GM21717 (cell line): Measurements from ENCODE around the gene ECE1.

Experiments
- ATAC-seq: cut with Tn5 transposase; IDR thresholded peaks from one replicate; pipeline ENCODE4 v1.9.1; 2021; ENCODE audit warnings: mild to moderate bottlenecking, moderate library complexity; ENCODE audit not compliant: unreplicated experiment

Gene ECE1

DNA sequence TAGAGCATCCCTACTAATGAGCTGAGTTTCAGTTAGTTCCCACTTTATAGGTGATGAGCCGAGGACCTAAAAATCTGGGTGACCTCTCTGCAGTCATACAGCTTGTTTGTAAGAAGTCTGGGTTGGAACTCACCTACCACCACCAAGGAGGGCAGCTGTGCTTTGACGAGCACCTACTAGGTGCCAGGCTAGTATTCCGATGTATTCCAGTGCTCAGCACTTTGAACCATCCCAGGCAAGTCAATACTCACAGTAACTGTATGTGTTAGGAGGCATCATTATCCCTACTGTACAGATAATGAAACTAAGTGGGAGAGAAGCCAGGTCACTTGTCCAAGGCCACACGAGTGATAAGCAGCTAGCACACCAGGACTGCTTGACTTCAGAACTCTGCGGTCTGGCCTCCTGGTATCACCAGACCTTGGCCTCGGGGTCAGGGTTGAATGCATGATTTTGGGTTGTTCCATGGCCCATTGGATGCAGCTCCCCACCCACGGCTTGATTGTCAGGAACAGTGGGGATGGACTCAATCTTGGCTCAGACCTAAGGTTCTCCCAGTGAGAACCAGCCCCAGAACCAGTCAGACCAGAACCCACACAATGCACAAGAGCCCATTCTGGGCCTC is 20.7 kb downstream of the ECE1 start:
- no peak for ATAC-seq

DNA sequence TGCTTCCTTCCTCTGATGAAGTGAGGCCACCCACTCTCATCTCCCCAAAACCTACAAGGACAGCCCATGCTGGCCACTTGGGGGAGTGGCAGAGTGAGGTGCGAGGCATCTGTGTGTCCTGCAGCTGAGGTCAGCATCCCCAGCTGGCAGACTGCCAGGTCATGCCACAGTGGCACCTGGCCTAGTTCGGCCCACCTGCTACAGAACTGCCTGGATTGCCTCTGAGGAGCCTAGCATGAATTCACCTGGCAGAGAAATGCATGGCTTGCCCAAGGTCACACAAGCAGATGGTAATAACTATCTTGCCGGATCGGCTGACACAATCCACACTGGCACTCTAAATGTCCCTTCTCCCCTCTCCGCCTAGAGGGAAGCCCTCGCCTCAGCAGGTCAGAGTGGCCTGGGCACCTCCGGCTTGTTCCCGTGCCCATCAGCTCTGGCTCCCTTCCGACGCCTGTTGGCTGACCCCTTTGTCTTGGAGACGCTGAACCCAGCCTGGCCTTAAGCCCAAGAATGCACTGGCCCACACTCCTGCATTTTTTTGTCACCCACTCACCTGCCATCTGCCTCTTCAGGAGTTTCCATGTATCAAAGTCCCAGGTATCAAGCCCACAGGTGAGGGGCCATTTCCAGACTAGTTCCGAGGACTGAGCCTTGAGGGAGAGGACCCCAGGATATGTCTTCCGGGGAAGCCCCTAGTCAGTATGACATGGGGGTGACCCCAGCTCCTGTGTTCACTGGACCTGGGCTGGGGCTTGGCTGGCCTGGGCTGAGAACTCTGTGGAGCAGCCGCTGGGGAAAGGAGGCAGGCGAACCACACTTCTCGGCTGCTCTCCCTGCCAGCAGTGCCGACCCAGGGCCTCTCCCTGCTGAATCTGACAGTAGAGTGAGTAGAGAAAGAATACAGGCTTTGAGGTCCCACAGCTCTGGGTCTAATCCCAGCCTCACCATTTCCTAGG is 21.7 kb downstream of the ECE1 start:
- ATAC-seq, result no peak

DNA sequence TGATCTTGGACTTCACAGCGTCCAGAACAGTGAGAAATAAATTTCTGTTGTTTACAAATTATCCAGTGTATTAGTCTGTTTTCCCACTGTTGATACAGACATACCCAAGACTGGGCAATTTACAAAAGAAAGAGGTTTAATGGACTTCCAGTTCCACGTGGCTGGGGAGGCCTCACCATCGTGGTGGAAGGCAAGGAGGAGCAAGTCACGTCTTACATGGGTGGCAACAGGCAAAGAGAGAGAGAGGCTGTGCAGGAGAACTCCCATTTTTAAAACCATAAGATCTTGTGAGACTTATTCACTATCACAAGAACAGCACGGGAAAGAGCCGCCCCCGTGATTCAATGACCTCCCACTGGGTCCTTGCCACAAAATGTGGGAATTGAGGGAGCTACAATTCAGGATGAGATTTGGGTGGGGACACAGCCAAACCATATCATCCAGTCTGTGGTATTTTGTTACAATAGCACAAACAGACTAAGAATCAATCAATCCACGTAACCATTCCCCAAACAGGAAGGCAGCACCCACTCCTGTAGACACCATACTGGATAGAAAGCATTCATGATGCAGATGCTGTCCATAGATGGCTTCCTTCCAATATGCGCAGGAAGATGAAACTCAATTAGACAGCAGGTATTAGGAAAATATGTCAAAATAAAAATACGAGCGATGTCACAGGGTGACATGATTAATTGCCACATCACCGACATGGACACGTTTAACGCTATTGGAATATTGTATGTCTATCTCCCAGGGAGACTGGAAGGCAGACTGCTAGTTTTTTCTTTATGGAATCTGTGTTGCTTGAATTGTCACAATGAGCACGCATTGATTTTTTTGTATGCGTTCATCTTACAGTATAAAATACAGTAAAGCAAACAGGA is 22.8 kb downstream of the ECE1 start:
- ATAC-seq, result no peak

DNA sequence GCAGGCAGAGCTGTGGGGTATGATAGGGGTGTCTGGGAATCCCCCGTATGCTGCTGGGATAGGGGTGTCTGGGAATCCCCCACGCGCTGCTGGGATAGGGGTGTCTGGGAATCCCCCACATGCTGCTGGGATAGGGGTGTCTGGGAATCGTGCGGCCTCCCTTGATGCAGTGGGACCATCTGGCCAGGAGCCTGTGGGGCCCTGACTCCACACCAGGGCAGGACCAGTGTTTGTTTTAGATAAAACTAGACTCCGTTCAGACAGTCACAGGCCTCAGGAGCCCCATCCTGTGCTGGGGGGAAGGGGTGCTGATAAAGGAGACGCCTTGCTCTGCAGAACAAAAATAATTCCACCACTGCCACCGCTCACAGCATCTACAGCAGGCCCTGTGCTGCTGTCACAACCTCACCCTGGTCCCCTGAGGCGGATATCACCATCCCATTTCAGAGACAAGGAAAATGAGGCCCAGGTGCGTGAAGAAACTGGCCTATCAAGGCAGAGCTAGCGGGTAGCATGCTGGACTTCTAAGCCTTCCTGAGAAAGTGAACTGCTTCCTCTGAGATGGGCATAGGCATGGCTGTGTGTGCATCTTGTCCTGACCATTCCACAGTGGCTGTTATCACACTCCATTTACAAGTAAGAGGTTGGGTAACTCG is 24.0 kb downstream of the ECE1 start:
- ATAC-seq, result no peak

DNA sequence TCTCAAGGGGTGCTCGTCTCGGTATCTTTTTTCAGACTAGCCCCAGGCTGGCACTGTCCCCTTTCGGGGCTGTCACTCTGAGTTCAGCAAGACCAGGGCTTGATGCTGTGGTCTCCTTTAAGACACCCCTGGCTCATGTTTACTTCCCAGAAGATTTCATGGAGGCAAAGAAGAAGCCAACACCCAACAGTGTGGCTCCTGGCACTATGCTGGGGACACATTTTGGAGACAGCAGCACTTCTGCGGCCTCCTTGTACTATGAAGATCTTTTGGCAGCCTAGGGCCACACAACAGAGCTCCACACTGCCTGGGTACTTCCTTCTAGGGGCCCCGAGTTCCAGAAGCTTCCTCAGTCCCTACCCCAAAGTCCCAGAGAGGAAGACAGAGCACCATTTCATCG is 24.6 kb downstream of the ECE1 start:
- no peak for ATAC-seq

DNA sequence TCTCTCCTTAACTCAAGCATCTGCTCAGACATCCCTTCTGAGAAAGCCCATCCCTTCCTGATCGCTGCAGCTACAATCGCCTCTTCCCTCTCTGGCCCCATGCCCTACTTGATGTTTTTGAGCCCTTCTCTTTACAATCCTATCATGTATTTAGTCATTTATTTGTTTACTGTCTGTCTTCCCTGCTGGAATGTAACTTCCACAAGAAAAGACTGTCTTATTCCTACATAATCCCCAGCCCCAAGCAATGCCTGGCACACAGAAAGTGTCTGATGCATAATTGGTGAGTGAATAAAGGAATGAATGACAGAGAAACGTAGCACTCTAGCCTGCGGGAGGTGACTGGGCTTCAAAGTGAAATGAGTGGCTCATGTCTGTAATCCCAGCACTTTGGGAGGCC is 25.4 kb downstream of the ECE1 start:
- ATAC-seq, result no peak

DNA sequence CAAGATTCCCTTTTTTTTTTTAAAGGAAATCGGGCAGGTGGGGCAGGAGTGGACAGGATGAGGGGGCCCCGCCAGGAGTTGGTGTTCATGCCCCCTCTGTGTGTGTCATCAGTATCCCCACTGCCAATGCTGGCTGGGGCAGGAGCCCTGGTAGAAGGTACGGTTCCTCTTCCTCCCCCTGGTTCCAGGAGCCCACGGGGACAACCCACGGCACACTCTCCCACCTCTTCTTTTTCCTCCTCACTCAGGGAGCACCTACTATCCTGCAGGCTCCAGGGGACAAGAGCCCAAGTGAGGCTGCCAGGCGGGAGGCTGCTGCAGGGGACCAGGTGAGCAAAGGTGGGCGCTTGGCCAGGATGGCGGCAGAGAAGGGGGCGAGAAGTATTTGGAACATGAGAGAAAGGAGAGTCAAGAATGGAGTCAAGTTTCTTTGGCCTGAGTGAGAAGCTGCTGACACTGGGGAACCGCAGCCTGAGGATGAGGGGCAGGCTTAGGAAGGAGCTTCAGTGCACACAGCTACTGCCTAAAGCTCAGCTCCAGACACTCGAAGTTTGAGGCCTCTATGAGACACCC is 26.5 kb downstream of the ECE1 start:
- no peak for ATAC-seq

DNA sequence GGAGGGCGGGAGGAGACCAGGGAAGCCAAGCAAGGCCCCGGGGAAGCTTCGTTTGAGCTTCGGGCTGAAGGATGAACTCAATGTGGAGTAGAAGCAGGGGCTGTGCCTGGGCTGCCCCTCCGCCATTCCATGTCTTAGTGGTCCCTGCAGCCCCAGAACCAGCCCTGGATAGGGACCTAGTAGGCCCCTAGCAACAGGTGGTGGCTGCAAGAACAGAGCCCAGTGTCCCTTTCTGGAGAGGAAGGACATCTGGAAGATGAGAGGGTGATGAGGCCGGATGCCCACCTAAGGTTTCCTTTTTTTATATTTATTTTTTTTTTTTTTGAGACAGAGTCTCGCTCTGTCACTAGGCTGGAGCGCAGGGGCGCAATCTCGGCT is 27.2 kb downstream of the ECE1 start:
- ATAC-seq, result no peak

DNA sequence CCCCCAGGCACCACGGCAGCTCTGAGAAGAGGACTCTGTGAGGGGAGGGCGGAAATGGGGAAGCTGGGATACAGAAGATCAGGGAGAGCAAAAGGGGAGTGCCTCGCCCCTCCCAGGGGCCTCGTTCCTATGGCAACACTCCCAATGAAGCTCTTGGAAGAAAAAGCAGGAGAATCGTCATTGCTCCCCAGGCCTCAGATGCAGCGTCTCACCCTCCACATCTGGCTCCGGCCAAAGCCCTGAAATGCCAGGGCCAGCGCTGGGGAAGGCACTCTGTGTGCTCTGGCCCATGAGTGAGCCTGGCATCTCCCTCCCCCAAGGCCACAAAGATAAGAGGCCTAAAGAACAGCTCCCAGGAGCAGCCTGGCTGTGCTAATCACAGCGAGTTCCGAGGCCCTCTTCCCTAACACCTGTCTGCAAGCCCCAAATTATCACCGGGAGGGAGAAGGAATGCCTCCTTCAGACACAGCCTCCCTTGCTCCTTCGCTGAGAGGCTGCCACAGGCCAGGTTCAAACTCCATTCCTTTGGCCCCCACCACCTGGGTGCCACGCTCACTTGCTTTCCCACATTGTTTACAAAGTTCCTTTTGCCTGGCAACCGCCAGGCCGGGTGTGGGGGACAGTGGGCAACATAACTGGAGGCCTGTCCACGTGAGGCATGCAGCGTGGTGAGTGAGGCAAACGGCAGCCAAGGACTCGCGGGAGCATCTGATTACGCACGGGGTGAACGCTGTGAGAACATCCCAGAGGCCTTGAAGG is 27.8 kb downstream of the ECE1 start:
- ATAC-seq, result no peak

DNA sequence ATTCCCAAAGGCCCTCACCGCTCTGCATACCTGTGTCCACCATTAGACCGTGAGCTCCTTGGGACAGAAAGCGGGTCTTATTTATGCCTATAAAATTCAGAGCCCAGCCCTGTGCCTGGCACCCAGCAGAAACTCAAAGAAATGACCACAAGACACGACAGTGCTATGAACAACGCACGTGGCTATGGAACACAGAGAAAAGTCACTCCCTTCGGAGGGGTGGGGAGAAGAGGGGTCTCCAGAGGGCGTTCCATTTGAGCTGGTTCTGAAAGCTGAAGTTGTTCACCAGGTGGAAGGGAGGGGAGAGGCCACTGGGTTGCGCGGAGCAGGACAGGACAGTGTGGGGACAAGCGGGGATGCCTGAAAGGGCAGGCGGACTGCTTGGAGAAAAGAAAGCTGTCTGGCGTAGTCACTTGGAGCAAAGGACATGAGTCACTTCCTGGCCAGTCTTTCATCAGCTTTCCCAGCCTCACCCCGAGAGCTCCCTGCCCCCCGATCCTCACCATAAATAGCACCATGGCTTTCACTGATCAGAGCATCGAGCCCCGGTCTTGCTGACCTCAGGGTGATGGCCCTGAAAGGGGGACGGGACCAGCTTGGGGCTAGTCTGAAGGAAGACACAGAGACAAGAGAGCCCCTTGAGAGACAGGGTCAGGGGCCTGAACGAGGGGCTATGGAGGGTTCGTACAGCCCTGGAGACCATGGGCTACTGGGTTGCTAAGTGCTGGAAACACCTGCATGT is 28.5 kb downstream of the ECE1 start:
- no peak for ATAC-seq

DNA sequence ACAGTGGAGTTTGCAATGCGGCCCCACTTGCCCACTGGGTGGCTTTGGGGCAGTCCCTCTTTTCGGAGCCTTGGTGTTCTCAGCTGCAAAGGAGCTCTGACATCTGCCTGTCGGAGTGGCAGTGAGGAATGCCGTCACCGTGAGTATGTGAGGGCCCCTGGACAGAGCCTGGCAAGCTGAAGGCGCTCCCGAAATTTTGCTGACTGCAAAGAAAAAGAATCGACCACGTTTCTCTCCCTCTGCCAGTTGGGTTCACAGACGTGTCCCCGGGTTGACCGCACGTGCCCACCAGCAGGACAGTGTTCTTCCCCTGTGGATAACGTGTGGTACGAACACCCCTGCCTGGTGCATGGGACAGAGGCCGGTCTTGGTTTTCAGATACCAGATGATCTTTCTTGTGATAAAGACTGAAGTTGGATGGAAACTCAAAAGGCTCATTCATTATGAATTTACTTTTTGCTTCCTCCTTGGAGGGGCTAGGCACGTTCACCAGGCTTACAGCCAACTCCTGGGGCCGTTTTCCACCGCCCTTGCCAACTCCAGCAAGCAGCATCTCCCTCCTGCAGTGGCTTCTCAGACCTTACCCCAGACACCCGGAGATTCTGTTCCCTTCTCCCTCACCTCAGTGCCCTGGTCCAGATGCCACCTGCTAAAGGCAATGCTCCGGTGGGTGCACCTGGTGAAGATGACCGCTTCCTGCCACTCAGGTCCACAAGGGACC is 29.7 kb downstream of the ECE1 start:
- no peak for ATAC-seq

DNA sequence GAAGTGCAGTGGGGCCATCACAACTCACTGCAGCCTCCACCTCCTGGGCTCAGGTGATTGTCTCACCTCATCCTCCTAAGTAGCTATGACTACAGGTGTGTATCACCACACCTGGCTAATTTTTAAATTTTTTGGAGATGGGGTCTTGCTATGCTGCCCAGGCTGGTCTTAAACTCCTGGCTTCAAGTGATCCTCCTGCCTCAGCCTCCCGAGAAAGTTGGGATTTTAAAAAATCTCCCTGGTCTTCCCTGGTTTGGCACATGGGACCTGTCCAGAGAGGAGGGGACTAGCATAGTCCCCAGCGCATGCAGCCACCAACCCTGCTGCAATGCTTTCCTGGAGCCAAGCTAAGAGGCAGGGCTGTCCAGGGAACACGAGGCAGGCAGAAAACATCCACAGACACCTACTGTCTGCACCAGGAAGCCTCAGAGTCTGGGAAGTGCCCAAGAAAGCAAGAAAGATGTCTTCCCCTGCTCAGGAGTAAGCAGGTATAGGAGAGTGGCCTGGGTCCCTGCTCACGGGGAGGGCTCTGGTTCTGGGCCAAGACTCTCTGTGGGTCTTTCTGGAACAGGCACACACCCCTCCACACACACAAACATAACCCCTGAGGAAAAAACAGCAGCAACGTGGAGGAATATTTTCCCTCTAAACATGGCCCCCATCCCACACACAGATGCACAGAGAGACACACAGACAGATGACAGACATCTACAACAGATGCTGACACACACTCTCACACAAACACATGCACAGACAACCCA is 30.8 kb downstream of the ECE1 start:
- no peak for ATAC-seq

DNA sequence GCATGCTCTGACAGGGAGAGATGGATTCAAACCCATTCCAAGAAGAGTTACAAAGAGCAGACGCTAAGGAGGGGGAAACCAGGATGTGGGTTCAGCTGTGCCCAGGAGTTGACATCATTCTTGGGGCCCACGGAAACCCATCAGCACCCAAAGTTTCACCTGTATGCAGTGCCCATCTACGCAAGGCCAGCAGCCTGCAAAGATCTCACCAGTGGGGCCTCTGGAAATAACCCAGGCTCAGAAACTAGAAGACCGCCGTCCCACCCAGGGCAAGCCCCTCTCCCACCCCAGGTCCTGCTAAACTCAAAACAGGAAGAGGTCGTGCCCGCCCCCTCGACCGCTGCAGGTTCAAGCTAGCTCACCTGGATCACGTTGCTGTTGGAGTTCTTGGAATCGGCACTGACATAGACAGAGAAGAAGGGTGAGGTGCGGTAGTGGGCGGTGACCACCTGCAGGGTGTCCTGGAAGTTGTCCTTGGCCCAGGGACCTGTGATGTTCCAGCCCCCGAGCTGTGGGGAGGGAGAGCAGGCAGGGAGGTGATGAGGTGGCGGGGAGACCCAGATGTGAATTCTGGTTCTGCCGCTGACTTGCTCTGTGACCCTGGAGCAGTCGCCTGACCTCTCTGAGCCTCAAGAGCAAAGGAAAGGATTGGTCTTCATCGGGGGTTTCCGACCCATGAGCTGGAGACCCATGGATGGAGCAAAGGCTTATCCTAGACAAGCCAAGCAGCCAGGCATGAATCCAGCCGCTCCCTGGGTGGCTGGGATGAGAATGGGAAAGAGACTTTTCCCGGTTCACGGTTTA is 31.7 kb downstream of the ECE1 start:
- no peak for ATAC-seq

DNA sequence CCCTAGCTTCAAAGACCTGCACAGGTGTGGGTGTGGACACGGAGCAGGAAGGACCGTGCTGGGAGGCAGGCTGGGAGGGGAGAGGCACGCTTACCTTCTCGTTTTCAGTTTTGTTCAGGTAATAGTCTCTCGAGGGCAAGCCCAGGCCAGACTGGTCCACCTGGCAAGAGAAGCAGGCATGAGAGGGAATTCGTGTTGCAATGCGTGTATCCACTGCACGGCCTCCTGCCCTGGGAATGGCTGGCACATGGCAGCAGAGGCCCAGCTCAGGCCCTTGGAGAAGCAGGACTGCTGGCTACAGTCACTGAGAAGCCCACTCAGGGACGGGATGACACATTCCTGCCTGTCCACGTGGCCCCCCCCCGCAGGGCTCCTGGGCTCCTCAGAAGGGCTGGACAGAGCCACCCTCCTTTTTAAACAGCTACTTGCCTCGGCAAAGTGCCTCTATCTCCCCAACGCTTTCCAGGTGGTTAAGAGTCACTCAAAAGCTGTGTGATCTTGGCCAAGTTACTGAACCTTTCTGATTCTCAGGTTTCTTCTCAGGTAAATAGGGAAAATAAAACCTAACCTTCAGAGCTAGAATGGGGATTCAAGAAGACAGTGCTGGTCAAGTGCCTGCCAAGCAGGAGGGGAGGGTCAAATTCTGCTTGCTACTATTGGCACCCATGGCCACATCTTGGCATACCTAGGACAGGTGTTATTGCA is 32.7 kb downstream of the ECE1 start:
- ATAC-seq, result no peak

DNA sequence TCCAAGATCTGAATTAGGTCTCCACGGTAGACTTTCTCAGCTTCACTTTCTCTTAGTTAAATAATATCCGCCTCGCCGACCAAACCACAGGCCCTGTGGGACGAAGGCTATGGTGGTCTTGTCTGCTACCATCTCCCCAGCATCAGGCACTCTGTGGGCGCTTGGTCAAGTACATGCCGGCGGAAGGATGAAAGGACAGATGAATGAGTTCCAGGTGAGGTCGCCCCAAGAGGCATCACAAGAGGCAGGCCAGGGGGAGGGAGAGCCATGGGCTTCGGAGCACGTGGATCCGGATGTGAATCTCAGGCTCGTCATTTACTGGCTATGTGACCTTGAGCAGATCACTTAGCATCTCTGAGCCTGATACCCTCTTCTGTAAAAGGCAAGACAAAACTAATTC is 33.5 kb downstream of the ECE1 start:
- ATAC-seq, result no peak

DNA sequence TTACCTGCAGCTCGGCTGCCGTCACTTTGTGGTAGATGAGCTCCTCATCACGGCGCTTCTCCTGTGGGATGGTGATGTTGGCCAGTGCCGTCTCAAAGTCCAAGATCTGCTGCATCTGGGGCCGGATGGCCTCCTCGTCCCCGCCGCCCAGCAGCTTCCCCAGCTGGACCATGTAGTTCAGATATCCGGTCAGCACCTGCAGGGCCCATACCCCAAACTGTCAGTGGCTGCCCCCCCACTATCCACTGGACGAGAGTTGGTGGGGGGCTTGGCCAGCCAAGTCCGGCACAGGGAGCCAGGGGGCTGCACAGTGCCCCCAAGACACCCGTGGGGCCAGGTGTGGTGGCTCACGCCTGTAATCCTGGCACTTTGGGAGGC is 34.3 kb downstream of the ECE1 start:
- no peak for ATAC-seq
